MM.1S (cell line): Measurements from ENCODE around the gene ZNF212.

Experiments used
- DNase-seq: peaks from one replicate; pipeline ENCODE4 v3.0.0-alpha.2; 2015
- H2AFZ ChIP-seq: fragments of 300-600 bp; sonication (generic); 2 replicates; pipeline ENCODE4 v1.6.0; 2016; ENCODE audit warnings: antibody characterized with exemption, low read length
- H3F3A ChIP-seq: fragments of 300-600 bp; sonication (generic); 2 replicates; pipeline ENCODE4 v1.6.1; 2016; ENCODE audit warnings: mild to moderate bottlenecking, antibody characterized with exemption, low read length, moderate library complexity, mixed read lengths; ENCODE audit not compliant: insufficient read depth
- H3K27ac ChIP-seq: fragments of 300-600 bp; sonication (generic); 2 replicates; pipeline ENCODE4 v1.5.1; 2016; ENCODE audit warnings: mild to moderate bottlenecking, low read length
- H3K27me3 ChIP-seq: fragments of 300-600 bp; sonication (generic); replicated peaks from 2 replicates; pipeline ENCODE4 v1.6.0; 2016; ENCODE audit warnings: low read length; ENCODE audit not compliant: insufficient read depth
- H3K36me3 ChIP-seq: fragments of 300-600 bp; sonication (generic); replicated peaks from 2 replicates; pipeline ENCODE4 v1.6.1; 2016; ENCODE audit warnings: mild to moderate bottlenecking, low read length, mixed read lengths; ENCODE audit not compliant: insufficient read depth
- H3K4me1 ChIP-seq: fragments of 300-600 bp; sonication (generic); 2 replicates; pipeline ENCODE4 v1.6.1; 2016; ENCODE audit warnings: low read length, mixed read lengths
- H3K4me2 ChIP-seq: fragments of 300-600 bp; sonication (generic); 2 replicates; pipeline ENCODE4 v1.6.0; 2016; ENCODE audit warnings: low read depth, low read length
- H3K4me3 ChIP-seq: fragments of 300-600 bp; sonication (generic); 2 replicates; pipeline ENCODE4 v1.5.1; 2016; ENCODE audit warnings: low read length, mixed read lengths
- H3K79me2 ChIP-seq: fragments of 300-600 bp; sonication (generic); 2 replicates; pipeline ENCODE4 v1.6.1; 2016; ENCODE audit warnings: mixed run types, low read length, mixed read lengths
- H3K9ac ChIP-seq: fragments of 300-600 bp; sonication (generic); 2 replicates; pipeline ENCODE4 v1.6.1; 2016; ENCODE audit warnings: low read length, mixed read lengths
- H3K9me2 ChIP-seq: fragments of 300-600 bp; sonication (generic); replicated peaks from 2 replicates; pipeline ENCODE4 v1.6.1; 2016; ENCODE audit warnings: mild to moderate bottlenecking, low read length, mixed read lengths; ENCODE audit not compliant: insufficient read depth
- H3K9me3 ChIP-seq: fragments of 300-600 bp; sonication (generic); replicated peaks from 2 replicates; pipeline ENCODE4 v1.6.1; 2016; ENCODE audit warnings: mild to moderate bottlenecking, low read length, mixed read lengths; ENCODE audit not compliant: insufficient read depth
- H4K20me1 ChIP-seq: fragments of 300-600 bp; sonication (generic); 2 replicates; pipeline ENCODE4 v1.6.1; 2016; ENCODE audit warnings: mild to moderate bottlenecking, low read length, moderate library complexity, mixed read lengths; ENCODE audit not compliant: insufficient read depth
- EZH2 ChIP-seq: fragments of 300-600 bp; sonication (generic); optimal IDR thresholded peaks from 2 replicates; pipeline ENCODE3; 2017; ENCODE audit warnings: low read depth, mild to moderate bottlenecking, antibody characterized with exemption, low read length, mixed read lengths
- EZH2phosphoT487 ChIP-seq: fragments of 300-600 bp; sonication (generic); IDR thresholded peaks from 2 replicates; pipeline ENCODE4 v1.6.1; 2018; ENCODE audit warnings: antibody characterized with exemption, low read length
- TF ChIP-seq, protein P1 (sequence below): fragments of 300-600 bp; sonication (generic); IDR thresholded peaks from 2 replicates; pipeline ENCODE4 v1.5.1; 2016; ENCODE audit warnings: antibody characterized with exemption, low read length, mixed read lengths

Gene ZNF212

DNA sequence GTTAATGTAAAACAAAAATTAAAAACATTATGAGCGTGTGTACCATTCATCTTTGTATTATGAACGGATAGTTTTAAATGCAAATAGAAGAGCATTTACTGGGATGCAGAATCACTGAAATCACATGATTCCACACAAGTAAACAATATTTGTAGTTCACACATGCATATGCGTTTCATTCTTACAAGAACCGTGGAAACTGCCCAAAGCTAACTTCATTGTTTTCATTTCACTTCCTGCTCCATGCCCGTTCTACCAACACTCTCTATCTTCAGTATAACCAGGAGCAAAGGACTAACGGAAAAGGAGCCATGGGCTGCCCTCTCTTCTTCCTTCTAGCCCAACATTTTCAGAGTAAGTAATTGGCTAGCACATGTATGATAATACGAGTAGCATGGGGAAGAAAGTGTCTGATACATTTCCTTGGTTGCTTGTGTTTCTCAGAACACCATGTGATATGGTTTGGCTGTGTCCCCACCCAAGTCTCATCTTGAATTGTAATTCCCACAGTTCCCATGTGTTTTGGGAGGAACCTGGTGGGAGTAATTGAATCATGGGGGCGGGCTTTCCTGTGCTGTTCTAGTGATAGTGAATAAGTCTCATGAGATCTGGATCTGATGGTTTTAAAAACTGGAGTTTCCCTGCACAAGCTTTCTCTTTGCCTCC is 61.3 kb downstream of the ZNF212 start:
- Histone ChIP-seq H3K4me3 (no peak overlapping the region), H2AFZ (no peak overlapping the region), H3K27me3 (no peaks in the 10 kb centered on the region), H3K9ac (no peak overlapping the region), H3K4me2 (no peak overlapping the region), H3K36me3 (no peaks in the 10 kb centered on the region), H3K27ac (no peak overlapping the region), H3F3A (no peaks in the 10 kb centered on the region), H4K20me1 (no peaks in the 10 kb centered on the region), H3K79me2 (no peaks in the 10 kb centered on the region), H3K9me3 (no peaks in the 10 kb centered on the region), H3K4me1 (no peaks in the 10 kb centered on the region), H3K9me2 (no peaks in the 10 kb centered on the region)
- DNase-seq: no peak
- TF ChIP-seq EZH2: no peak
- TF ChIP-seq EZH2phosphoT487: no peak
- TF ChIP-seq, protein P1, sequence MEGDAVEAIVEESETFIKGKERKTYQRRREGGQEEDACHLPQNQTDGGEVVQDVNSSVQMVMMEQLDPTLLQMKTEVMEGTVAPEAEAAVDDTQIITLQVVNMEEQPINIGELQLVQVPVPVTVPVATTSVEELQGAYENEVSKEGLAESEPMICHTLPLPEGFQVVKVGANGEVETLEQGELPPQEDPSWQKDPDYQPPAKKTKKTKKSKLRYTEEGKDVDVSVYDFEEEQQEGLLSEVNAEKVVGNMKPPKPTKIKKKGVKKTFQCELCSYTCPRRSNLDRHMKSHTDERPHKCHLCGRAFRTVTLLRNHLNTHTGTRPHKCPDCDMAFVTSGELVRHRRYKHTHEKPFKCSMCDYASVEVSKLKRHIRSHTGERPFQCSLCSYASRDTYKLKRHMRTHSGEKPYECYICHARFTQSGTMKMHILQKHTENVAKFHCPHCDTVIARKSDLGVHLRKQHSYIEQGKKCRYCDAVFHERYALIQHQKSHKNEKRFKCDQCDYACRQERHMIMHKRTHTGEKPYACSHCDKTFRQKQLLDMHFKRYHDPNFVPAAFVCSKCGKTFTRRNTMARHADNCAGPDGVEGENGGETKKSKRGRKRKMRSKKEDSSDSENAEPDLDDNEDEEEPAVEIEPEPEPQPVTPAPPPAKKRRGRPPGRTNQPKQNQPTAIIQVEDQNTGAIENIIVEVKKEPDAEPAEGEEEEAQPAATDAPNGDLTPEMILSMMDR: no peak

DNA sequence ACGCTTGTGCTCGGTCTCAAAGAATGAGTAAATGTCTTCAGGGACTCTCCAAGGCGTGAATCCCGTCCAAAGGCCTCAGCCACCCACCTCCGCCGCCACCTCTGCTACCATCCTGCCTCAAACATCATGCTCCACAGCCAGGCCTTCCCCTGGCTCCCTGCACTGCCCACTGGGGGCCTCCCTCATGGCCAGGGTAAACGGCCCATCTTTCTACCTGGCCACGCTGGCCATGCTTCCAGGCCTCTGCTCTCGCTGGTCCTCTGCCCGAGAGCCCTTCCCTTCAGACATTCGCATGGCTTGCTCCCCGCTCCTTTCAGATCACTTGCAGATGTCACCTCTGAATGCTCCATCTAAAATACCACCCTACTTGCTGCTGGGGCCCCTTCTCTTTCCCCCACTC is 62.8 kb downstream of the ZNF212 start:
- H2AFZ ChIP-seq: no peak overlapping the region
- H3K27ac ChIP-seq: no peak overlapping the region
- H3F3A ChIP-seq: no peaks in the 10 kb centered on the region
- no peaks in the 10 kb centered on the region for H3K27me3 ChIP-seq
- H3K79me2 ChIP-seq: no peaks in the 10 kb centered on the region
- H3K36me3 ChIP-seq: no peaks in the 10 kb centered on the region
- H3K4me2 ChIP-seq: no peak overlapping the region
- H3K4me1 ChIP-seq: no peaks in the 10 kb centered on the region
- H3K4me3 ChIP-seq: no peak overlapping the region
- no peak for DNase-seq
- H3K9me3 ChIP-seq: no peaks in the 10 kb centered on the region
- no peaks in the 10 kb centered on the region for H4K20me1 ChIP-seq
- no peaks in the 10 kb centered on the region for H3K9me2 ChIP-seq
- no peak for TF ChIP-seq EZH2phosphoT487
- TF ChIP-seq, protein P1: no peak
- TF ChIP-seq EZH2: no peak
- H3K9ac ChIP-seq: no peak overlapping the region

DNA sequence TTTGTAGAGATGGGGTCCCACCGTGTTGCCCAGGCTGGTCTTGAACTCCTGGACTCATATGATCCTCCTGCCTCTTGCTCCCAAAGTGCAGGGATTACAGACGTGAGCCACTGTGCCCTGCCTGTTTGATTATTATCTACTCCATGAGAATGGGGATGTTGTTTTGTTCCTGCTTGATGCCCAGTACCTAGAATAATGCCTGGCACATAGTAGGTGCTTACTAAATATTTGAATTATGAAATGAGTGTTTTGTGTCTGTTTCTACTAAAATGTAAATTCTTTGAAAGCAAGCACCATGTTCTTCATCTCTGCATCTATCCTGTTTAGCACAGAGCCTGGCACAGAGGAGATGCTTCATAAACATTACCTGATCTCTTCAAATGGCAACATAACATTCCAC is 63.4 kb downstream of the ZNF212 start:
- no peak for DNase-seq
- H3K9ac ChIP-seq: no peak overlapping the region
- H3K9me2 ChIP-seq: no peaks in the 10 kb centered on the region
- no peaks in the 10 kb centered on the region for H3K9me3 ChIP-seq
- no peak overlapping the region for H3K27ac ChIP-seq
- no peaks in the 10 kb centered on the region for H3F3A ChIP-seq
- H3K4me3 ChIP-seq: no peak overlapping the region
- no peak for TF ChIP-seq EZH2phosphoT487
- TF ChIP-seq, protein P1: no peak
- no peak for TF ChIP-seq EZH2
- no peaks in the 10 kb centered on the region for H4K20me1 ChIP-seq
- no peaks in the 10 kb centered on the region for H3K27me3 ChIP-seq
- no peak overlapping the region for H3K4me2 ChIP-seq
- no peak overlapping the region for H2AFZ ChIP-seq
- no peaks in the 10 kb centered on the region for H3K79me2 ChIP-seq
- H3K36me3 ChIP-seq: no peaks in the 10 kb centered on the region
- H3K4me1 ChIP-seq: no peaks in the 10 kb centered on the region
